NOMO-1 treated with dmso at 0.1 percent for 144 hours (cell line): ENCODE data around the gene LY86.

Experiments used
- DNase-seq: peaks from one replicate; lab custom pipeline; 2025; ENCODE audit not compliant: unreplicated experiment; lab: John Stamatoyannopoulos, UW

The LY86 gene

DNA sequence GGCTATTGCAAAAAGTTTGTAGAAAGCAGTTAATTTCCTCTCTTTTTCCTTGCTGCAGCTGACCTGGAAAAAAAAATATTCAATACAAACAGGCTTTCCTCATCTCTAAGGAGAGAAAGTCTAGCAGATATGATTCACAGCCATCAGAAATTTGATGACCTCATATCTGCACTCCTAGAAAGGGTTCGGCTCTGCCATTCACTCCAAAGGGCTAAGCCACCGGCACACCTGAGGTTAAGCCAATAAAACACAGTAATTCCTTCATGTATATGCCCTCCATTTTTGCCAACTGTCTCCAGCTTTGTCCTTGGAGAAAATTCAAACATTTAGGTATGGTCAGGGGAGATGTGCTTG lies 18.7 kb upstream of the LY86 start:
- DNase-seq: no peak

DNA sequence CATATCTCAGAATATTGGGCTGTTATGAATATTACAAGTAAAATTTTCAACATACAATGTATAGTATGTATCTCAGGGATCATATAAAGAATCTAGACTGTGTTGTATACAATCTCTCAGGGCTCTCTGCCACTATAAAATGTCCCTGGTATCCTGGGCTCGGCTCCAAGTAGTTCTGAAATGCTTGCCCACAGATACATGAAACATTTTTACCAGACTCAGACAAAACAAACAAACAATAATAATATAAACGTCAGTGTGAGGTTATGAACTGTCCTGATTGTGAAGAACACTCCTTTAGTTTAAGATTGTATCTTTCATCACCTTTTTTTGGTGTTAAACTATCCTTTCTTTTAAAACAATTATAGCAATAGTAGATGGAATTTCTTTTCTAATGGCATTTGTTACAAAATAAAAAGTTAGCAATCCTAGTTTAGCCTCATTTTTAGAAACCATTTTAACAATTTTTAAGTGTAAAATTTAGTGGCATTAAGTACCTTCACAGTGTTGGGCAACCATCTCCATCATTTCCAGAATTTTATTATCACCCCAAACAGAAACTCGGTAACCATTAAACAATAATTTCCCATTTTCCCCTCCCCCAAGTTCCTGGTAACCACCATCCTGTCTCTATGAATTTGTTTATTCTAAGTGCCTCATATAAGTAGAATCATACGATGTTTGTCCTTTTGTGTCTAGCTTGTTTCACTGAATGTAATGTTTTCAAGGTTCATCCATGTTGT lies 17.4 kb upstream of the LY86 start:
- DNase-seq: no peak

DNA sequence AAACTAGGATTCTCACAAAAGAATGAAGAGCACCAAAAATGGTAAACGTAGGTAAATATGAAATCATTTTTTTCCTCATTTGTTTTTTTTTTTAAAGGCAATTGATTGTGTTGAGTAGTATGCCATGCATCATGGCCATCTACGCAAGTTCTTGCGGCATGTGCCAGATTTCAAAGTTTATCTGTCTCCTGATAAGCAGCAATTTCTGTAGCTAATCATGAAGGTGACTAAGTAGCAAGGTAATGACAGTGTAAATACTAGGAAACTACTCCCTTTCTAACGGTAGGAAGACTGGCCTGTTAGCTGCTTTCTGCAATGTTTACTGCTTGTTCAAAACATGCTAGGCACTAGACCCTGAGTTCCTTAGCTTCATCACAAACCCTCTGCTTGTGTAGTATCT lies 13.4 kb upstream of the LY86 start:
- DNase-seq: no peak

DNA sequence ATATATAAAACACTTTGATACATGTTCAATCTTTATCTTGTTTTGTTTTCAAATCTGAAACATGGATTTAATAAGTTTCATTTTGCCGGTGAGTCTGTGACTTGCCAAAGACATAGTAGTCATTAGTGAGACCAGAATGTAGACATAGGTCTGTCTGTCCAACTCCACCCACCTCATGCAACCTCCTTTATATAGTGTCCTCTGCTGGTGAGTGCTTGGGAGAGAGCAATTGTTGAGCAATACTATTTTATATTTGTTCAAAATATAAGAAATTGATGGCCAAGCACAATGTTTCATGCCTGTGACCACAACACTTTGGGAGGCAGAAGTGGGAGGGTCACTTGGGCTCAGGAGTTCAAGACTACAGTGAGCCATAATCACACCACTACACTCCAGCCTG lies 10.8 kb upstream of the LY86 start:
- peak; percentile 24 for DNase-seq

DNA sequence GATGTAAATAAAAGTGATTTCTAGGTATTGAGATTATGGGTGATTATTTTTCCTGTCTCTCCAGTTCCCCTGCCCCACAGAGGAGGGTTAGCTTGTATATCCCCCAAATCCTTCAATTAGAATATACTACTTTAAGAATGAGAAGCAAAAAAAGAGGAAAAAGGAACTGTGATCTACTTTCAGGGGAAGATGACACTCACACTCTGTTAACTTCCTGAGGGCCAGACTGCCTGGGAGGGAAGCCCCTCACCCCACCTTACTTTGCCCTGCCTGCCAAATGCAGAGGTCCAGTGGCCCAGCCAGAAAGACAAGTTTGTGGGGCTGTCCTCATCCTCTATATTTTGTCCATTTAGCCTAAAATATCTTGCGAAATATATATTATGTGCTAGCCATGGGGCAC lies 9.2 kb upstream of the LY86 start:
- DNase-seq: no peak

DNA sequence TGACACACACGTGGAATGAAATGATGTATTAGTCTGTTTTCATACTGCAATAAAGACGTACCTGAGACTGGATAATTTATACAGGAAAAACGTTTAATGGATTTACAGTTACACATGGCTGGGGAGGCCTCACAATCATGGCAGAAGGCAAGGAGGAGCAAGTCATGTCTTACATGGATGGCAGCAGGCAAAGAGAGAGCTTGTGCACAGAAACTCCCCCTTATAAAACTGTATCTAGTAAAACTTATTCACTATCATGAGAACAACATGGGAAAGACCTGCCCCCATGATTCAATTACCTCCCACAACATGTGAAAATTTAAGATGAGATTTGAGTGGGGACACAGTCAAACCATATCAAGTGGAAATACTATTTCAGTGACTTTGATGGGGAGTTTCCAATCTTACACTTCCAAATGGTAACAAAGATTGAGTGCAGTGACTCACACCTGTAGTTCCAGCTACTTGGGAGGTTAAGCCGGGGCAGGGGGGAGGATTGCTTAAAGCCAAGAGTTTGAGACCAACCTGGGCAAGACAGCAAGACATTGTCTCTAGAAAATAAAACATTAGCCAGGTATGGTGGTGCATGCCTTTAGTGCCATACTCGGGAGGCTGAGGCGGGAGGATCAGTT lies 8.2 kb upstream of the LY86 start:
- no peak for DNase-seq

DNA sequence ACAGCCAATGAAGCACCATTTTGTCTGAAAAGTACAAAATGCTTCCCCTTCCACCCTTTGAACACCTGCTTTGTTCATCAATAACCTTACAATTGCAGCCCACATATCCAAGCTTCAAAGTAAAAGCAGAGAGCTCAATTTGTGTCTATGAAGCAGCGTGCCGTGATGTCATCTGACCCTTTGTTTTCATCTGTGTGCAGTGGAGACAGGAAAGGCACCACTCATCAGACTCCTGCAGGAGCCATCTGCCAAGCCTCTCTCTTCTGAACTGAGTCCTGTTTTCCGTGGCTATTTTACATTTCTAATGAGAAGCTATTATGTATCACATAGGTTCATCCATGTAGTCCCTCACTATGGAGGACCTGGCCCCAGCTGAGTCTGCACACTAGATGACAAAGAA lies 7.5 kb upstream of the LY86 start:
- DNase-seq: no peak

DNA sequence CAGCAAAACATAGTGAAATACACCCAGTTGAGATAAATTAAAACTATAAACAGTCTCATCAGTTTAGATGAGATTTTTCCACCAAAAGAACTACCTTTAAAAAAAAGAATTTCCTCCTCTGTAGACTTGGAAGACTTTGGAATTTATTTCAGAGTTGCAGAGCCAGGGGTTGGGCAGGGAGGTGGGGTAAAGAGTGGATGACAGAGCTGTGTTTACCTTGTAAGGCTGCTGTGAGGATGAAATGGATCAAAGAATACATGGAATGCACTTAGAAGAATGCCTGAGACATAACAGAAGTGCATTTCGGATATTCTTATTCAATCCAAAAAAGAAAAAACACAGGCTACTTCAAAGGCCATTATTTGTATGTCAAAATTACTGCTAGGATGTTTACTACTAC lies 6.4 kb upstream of the LY86 start:
- no peak for DNase-seq

DNA sequence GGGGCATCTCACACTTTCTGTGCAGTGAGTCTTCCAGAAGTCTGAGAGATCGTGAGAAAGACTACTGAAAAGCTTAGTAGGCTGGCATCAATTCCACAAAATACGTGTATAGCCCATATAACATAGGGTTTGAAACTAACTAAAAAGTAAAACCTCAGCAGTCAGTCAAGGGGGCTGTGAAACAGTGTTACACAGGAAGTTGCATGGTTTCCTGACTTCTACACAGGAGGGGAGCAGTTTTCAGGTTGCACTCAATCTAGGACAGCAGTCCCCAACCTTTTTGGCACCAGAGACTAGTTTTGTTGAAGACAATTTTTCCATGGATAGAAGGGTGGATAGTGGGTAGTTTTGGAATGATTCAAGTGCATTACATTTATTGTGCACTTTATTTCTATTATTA lies 4.7 kb upstream of the LY86 start:
- DNase-seq: no peak

DNA sequence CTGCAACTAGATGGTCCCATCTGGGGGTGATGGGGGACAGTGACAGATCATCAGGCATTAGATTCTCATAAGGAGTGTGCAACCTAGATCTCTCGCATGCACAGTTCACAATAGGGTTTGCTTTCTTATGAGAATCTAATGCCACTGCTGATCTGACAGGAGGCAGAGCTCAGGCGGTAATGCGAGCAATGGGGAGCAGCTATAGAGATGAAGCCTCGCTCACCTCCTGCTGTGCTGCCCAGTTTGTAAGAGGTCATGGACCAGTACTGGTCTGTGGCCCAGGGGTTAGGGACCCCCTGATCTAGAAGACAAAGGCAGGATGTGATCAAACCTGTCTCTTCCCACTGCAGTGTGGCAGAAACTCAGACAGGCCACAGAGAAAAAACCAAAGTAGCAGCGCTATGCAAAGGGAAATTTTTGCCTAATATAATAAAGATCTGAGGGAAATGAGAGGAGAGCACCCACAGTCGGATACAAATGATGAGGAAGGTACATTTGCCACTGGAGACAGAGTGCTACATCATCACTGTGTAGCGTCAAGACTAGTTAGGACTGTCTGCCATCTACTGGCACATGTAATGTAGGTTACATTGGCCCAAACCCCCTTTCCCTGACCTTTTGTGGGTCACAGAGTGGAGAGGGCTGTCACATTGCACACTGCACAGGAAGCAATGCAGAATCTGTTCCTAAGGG lies 4.1 kb upstream of the LY86 start:
- DNase-seq: no peak

DNA sequence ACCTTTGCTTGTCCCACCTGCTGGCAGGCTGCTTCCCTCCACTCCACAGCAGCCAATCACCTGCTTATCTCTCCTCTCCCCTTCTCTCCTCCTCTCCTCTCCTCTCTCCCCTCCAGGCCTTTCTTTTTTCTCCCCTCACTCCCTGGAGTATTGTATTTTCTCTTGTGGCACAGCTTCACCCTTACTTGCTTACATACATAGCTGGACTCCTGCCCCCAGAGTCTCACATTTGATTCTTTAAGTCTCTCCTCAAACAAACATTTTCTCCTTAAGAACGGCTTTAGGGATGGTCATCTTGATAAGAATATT lies 3.6 kb upstream of the LY86 start:
- no peak for DNase-seq

DNA sequence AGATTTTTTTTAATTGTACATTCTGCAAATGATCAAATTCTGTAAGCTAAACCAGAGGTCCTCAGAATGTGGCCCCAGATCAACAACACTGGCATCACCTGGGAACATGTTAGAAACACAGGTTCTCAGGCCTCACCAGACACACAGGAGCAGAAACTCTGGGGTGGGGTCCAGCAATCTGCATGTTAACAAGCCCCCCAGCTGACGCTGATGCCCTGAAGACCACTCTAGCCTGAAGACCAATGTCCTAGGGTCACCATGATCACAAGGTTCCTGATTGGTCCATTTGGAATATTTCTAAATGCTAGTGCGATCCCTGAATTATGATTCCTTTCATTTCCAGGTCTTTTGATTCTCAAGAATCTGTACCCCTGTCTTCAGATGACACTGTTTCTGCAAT lies 2.4 kb upstream of the LY86 start:
- no peak for DNase-seq

DNA sequence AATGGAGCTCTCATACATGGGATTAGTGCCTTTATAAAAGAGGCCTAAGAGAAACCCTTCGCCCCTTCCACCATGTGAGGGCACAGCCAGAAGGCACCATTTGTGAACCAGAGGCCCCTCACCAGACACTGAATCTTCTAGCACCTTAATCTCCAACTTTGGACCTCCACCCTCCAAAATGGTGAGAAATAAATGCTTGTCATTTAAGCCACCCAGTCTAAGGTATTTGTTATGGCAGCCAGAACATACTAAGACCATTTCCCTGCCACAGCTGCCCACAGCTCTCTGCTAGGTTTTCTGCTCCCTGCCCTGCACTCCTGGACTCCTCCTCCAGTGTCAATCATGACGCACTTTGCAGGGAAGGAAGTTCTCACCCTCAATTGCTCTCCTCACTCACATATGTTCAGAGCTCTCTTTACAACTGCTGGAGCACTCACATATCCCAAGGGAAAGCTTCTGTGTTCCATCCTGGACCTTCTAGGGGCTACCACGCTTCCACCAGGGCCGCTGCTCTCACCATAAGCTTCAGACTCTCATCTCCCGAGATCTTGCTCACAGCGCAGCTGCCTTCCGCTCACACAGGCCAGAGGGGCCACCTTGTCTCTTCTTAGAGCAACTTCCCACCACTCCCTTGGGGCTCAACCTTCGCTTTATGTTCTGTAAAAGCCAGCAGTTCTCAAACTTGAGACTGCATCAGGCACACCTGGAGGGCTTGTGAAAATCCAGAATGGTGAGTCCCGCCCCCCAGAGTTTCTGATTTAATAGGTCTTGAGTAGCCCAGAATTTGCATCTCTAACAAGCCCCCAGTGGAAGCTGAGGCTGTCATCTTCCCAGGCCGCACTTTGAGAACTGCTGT lies 1.6 kb upstream of the LY86 start:
- peak; percentile 8 for DNase-seq

DNA sequence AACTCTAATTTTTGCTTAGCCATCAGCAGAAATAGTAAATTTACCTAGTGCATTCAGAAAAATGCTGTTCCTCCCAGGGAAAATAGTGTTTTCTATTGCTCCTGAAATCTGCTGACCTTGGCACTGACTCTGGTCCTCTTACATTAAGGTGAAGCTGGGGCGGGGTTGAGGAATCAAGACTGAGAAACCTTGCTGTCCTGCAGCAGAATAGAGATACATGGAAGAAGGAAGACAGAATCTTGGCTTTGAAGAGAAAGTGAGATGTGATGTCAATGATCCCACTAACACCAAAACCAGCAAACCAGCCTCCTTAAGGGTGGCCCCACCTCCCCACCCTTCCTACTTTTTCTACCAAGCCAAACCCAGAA lies 840 bp upstream of the LY86 start:
- no peak for DNase-seq

DNA sequence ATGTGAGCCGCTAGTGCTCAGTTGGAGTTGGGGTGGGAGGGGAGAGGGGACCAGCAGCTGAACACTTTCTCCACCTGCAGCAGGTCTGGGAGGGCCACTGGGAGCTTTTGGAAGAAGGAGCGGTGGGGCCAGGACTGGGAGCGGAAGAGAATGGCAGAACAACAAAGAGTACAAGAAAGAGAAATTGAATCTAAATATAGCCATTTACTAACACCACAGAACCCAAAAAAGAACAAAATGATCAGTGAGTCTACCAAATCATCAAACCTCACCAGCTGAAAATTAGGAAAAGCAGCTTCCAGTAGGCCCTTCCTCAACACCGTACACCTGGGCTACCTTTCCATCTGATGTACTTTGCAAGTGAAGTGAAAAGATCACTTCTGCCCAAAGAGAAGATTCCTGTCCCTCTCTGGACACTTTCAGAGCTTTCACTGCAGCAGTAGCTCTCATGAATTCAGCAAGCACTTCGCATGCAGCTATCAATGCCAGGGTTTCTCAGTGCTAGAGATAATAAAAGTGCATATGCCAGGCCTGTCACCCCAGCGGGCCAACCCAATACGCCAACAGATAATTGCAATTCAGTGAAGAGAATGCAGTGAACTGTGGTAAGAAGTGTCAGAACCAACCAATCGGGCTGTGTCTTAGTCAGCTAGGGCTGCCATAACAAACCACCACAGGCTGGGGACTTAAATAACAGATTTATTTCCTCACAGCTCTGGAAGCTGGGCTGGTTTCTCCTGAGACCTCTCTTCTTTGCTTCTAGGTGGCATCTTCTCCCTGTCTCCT lies 597 bp downstream of the LY86 start:
- DNase-seq: peak; percentile 5

DNA sequence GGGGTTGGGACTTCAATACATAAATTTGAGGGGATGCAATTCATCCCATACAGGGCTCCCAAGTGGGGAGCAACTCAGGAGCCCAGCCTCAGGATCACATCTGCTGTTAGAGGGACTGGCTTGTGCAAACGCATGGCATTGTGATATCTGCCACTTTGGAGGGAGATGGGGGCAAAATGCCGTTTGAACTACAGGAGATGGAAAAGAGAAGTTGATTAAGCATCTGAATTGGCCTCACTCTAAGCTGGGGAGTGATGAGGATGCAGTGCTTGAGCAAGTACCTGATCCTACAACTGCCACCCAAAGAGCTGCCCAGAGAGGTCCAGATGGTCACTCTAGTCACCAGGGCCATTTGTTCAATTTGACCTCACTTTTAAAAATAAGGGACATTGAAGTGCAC lies 2.0 kb downstream of the LY86 start:
- DNase-seq: peak; percentile 8

DNA sequence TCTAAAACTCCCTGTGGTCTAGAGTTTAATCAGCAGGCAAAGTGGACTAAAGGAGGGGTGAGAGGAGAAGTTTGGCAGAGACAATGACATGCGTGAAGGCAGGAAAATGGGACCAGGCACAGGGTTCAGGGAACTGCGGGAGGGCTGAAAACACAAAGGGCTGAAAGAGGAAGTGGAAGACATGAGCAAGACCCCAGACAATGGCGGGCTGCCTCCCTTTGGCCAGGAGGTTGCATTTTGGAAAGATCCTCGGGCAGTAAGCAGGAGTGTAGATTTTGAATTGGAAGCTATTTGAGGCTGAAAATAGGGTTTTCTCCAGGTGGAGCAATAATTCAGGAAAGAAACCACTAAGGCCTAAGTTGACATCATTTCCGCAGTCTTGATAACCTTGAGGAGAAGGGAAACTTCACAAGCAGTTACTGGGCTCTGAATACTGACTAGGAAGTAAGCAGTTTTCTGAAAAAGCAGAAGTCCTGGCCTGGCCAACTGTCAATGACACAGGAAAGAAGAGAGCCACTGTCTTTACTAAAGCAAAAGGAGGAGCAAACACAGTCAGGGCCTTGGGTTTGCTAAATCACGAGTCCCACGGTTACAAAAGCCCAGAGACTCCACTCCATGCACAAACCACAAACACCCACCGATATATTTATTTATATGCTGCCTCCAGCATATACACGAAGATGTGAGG lies 3.4 kb downstream of the LY86 start:
- peak; percentile 96 for DNase-seq

DNA sequence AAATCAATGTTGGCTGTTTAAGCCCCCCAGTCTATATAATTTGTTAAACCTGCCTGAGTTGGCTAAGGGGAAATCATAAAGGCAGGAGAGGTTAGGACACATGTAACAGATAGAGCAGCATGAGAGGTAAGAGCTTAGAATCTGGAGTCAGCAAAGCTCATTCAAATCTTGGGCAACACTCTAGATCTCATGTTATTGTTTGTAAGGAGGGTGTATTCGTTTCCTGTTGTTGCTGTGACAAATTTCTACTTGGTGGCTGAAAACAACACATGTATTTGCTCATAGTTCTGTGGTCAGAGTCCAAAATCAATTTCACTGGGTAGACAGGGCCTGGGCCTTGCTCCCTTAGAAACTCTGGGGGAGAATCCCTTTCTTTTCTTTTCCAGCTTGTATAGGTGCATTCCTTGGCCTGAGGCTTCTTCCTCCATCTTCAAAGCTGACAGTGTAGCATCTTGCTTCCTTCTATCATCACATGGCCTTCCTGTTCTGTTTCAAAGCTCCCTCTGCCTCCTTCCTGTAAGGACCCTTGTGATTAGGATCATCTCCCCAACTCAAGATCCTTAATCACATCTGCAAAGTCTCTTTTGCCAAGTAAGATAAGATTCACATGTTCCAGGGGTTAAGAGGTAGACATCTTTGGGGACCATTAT lies 4.4 kb downstream of the LY86 start:
- DNase-seq: no peak

DNA sequence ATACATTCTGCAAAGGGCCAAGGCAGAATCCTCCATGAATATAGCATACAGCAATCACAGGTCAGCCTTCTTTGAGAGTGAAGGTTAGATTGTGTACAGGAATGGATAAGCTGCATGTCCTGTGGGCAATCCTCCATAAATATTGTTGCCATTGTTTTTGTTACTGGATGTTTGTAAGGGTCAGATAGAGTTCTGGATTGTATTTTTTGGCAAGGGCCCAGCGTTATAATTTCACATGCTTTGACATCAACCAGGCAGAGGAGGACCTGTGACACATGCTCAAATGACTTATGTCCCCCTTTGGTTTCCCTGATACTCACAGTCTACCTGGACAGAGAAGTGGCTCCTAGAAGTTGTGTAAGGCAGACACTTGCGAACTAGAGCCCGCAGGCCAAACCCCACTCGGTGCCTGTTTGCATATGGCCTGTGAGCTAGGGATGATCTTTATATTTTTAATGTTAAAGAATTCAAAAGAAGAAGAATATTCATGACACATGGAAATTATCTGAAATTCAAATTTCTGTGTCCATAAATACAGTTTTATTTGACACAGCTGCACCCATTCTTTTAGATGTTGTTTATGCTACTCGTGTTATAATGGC lies 5.4 kb downstream of the LY86 start:
- no peak for DNase-seq

DNA sequence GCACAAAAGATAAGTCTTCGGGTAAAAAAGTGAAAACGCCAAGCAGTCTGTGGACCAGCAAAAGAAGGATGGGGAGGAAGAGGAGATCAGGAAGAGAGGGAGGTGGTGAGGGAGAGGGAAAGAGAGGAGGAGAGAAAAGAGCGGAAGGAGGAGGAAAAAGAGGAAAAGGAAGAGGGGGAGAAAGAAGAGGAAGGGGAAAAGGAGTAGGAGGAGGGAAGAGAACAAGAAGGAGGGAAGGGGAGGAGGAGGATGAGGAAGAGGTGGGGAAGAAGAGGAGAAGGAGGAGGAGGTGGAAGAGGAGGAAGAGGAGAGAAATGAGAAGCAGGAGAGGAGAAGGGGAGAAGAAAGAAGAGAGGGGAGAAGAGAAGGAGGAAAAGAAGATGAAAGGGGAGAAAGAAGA lies 6.5 kb downstream of the LY86 start:
- no peak for DNase-seq
